Left kidney (tissue), 1 donor: ENCODE results near the gene VPS37B. TPM values are rescaled to one million over a fixed set of nuclear protein-coding genes. Genes with fewer than 3 reads are reported as not detected.

Experiments
- polyA plus RNA-seq: library from polyadenylated mRNA; unstranded; fragments of 120-200 nt; gene quantifications from one replicate; pipeline ENCODE4 v1.2.1, GENCODE V29; 2013; ENCODE audit not compliant: insufficient read length

The VPS37B gene
- polyA plus RNA-seq, 1 donor = 23.3 TPM

Other genes with a start within 250 kb of the VPS37B start
- 0.57 TPM for gene HCAR2, start 192.8 kb downstream of the VPS37B start, polyA plus RNA-seq
- 0.30 TPM for gene HCAR3, start 179.3 kb downstream of the VPS37B start, polyA plus RNA-seq
- 3.0 TPM for gene HCAR1, start 165.3 kb downstream of the VPS37B start, polyA plus RNA-seq
- gene DENR, start 143.3 kb downstream of the VPS37B start, polyA plus RNA-seq = 110 TPM
- 0.60 TPM for gene CCDC62, start 121.6 kb downstream of the VPS37B start, polyA plus RNA-seq
- gene HIP1R, start 60.7 kb downstream of the VPS37B start, polyA plus RNA-seq = 82.4 TPM
- 8.4 TPM for gene ABCB9, start 70.3 kb upstream of the VPS37B start, polyA plus RNA-seq
- gene OGFOD2, start 79.1 kb upstream of the VPS37B start, polyA plus RNA-seq = 14.5 TPM
- 152 TPM for gene ARL6IP4, start 84.6 kb upstream of the VPS37B start, polyA plus RNA-seq